Tibial nerve (tissue), 4 donors: ENCODE results near the gene DPM1. TPM values are rescaled to one million over a fixed set of nuclear protein-coding genes. Genes with fewer than 3 reads are reported as not detected.
"Not testable (repeated sequence)": the region's sequence is repeated elsewhere in the genome, so short reads cannot be mapped to it uniquely, and the experiment has no call there.

ENCODE experiments used
- DNase-seq, 2 donors: peaks; one replicate each; pipeline ENCODE4 v3.0.0-alpha.2; 2019; ENCODE audit warnings: low spot score in 2 of 2
- H3K27ac ChIP-seq, 4 donors: fragments of 200-600 bp; sonication (generic) in 3 of 4; one replicate each; pipeline ENCODE4 v1.5.1; 2017 to 2019; ENCODE audit warnings: mild to moderate bottlenecking in 1 of 4
- H3K27me3 ChIP-seq, 2 donors: fragments of 200-600 bp; sonication (generic) in 1 of 2; one replicate each; pipeline versions ENCODE4 v1.5.1 to v1.6.0; 2017 to 2019
- H3K36me3 ChIP-seq, 3 donors: fragments of 200-600 bp; sonication (generic); one replicate each; pipeline ENCODE4 v1.5.1; 2018 to 2019
- H3K4me1 ChIP-seq, 4 donors: fragments of 200-600 bp; sonication (generic) in 3 of 4; one replicate each; pipeline ENCODE4 v1.5.1; 2017 to 2019
- H3K4me3 ChIP-seq, 4 donors: fragments of 200-600 bp; sonication (generic) in 3 of 4; one replicate each; pipeline ENCODE4 v1.5.1; 2017 to 2019; ENCODE audit warnings: mild to moderate bottlenecking in 1 of 4, moderate library complexity in 1 of 4
- H3K9me3 ChIP-seq, 4 donors: fragments of 200-600 bp; sonication (generic) in 3 of 4; one replicate each; pipeline ENCODE4 v1.5.1; 2017 to 2019
- CTCF ChIP-seq, 5 experiments: fragments of 200-600 bp in 3 of 5; fragments of 450-650 bp in 2 of 5; sonication (generic) in 3 of 5; IDR thresholded peaks; one replicate each; pipeline ENCODE4 v1.5.1; 2016 to 2019; ENCODE audit warnings: antibody characterized with exemption in 5 of 5, mild to moderate bottlenecking in 3 of 5, moderate library complexity in 2 of 5
- EP300 ChIP-seq, 2 donors: sonication (generic); formaldehyde crosslinking; IDR thresholded peaks; one replicate each; pipeline ENCODE4 v1.6.1; 2017; ENCODE audit warnings: antibody characterized with exemption in 2 of 2, mild to moderate bottlenecking in 1 of 2
- POLR2A ChIP-seq, 2 donors: fragments of 450-650 bp; IDR thresholded peaks; one replicate each; pipeline ENCODE4 v1.6.1; 2017; ENCODE audit warnings: antibody characterized with exemption in 2 of 2, mild to moderate bottlenecking in 2 of 2, moderate library complexity in 2 of 2
- WGBS, 2 donors: methylation state at CpG; one replicate each; pipeline ENCODE4 v1.1.5; 2018; 5-methylcytosine and 5-hydroxymethylcytosine counted together
- total RNA-seq, 4 donors: library from RNA; depleted of rRNA; stranded (reverse); fragments of >200 nt; gene quantifications; one replicate each; pipeline ENCODE4 v1.1.0, GENCODE V29; 2016

Gene DPM1
- total RNA-seq, 4 donors from 2014 or later, result 29.4 to 54.2 (median 42.7) TPM

- peaks cover 0 to 13% of the 10 kb centered on the region in 2 donors for H3K27me3 ChIP-seq
- TF ChIP-seq CTCF (IDR thresholded peaks at IDR 0.05), result no peak
- TF ChIP-seq EP300 (IDR thresholded peaks at IDR 0.05), result peak in 1 of 2 donors; percentile 64
- H3K36me3 ChIP-seq, result no peaks in the 10 kb centered on the region
- DNase-seq, result no peak
- peaks cover 0 to 20% (median 0%) of the 10 kb centered on the region in 4 donors for H3K4me1 ChIP-seq
- no peak overlapping the region for H3K4me3 ChIP-seq
- 30 to 36% methylated on average over 8 of the region's 8 CpGs for WGBS, 2 donors
- H3K9me3 ChIP-seq, result no peaks in the 10 kb centered on the region
- H3K27ac ChIP-seq, result peak overlapping the region in 2 of 4 donors; percentile 66 to 77
Observed at GRCh38 chr20:50980071-50980681, 21.8 kb upstream of the DPM1 start.

- H3K36me3 ChIP-seq, H3K9me3 ChIP-seq, H3K27me3 ChIP-seq, H3K4me3 ChIP-seq, DNase-seq, H3K27ac ChIP-seq: not testable (repeated sequence)
- H3K4me1 ChIP-seq, result peaks cover 0 to 20% (median 0%) of the 10 kb centered on the region in 4 donors
- whole genome bisulfite sequencing, 2 donors, result 82 to 97% methylated on average over 4 of the region's 4 CpGs
Observed at GRCh38 chr20:50978533-50978932, 20.2 kb upstream of the DPM1 start.

GRCh38 chr20:50977066-50978021 is 19.0 kb upstream of the DPM1 start:
- Histone ChIP-seq H3K27ac (no peak overlapping the region), H3K4me1 (peaks cover 0 to 20% (median 0%) of the 10 kb centered on the region in 4 donors), H3K9me3 (no peaks in the 10 kb centered on the region), H3K27me3 (no peaks in the 10 kb centered on the region), H3K36me3 (no peaks in the 10 kb centered on the region), H3K4me3 (no peak overlapping the region)
- DNase-seq, result no peak
- WGBS, 2 donors, result 42 to 43% methylated on average over 20 of the region's 20 CpGs
- TF ChIP-seq EP300 (IDR thresholded peaks at IDR 0.05) (no peak), CTCF (IDR thresholded peaks at IDR 0.05) (no peak), POLR2A (IDR thresholded peaks at IDR 0.05) (no peak)

GRCh38 chr20:50975701-50976330 is 17.5 kb upstream of the DPM1 start:
- no peak for TF ChIP-seq POLR2A (IDR thresholded peaks at IDR 0.05)
- no peak for TF ChIP-seq CTCF (IDR thresholded peaks at IDR 0.05)
- no peak for TF ChIP-seq EP300 (IDR thresholded peaks at IDR 0.05)
- H3K27ac ChIP-seq, result no peak overlapping the region
- no peak overlapping the region for H3K4me3 ChIP-seq
- DNase-seq, result no peak
- no peaks in the 10 kb centered on the region for H3K36me3 ChIP-seq
- 90 to 91% methylated on average over 10 of the region's 10 CpGs for WGBS, 2 donors
- no peaks in the 10 kb centered on the region for H3K27me3 ChIP-seq
- no peaks in the 10 kb centered on the region for H3K9me3 ChIP-seq
- H3K4me1 ChIP-seq, result peaks cover 0 to 7% (median 0%) of the 10 kb centered on the region in 4 donors

GRCh38 chr20:50969912-50970311 is 11.6 kb upstream of the DPM1 start:
- no peak for DNase-seq
- Histone ChIP-seq H3K27me3 (no peaks in the 10 kb centered on the region), H3K9me3 (no peaks in the 10 kb centered on the region), H3K27ac (no peak overlapping the region), H3K36me3 (no peaks in the 10 kb centered on the region), H3K4me3 (no peak overlapping the region), H3K4me1 (no peaks in the 10 kb centered on the region)
- WGBS, 2 donors, result 54 to 62% methylated on average over 8 of the region's 8 CpGs
- TF ChIP-seq POLR2A (IDR thresholded peaks at IDR 0.05) (no peak), CTCF (IDR thresholded peaks at IDR 0.05) (no peak), EP300 (IDR thresholded peaks at IDR 0.05) (no peak)
